Bone marrow (tissue), 2 donors: Measurements from ENCODE around the gene TRIM42.

Experiments used
- DNase-seq, 2 donors: peaks; one replicate each; lab custom pipeline; 2025; lab: John Stamatoyannopoulos, UW

Gene TRIM42

DNA sequence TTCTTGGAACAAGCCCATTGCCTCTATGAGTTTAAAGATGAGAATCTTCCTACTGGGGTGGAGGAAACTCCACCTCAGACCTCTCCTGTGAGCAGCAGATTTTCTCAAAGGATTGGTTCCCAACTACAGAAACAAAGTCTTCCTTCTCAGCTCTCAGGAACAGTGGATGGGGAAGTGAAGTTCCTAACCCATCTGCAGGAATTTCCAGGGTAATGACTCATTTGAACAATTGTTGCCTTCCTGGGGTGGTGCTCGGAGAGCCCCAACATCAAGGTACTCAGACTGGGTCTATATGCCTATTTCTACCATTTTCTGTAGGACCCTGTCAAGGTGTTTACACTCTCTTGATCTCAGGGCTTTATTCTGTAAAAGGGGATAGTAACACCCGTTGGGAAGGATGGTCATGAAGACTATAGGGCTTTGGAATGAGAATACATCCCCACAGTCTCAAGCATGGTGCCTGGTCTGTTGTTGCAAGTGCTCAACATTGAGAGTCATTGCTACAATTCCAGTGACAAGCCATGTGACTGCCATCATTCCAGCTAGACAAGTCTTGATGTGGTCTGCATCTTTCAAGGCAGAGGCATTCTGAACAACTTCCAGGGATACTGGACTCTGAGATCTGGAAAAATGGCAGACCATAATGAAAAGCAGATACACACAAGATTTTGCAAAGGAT lies 33.0 kb downstream of the TRIM42 start:
- no peak for DNase-seq

DNA sequence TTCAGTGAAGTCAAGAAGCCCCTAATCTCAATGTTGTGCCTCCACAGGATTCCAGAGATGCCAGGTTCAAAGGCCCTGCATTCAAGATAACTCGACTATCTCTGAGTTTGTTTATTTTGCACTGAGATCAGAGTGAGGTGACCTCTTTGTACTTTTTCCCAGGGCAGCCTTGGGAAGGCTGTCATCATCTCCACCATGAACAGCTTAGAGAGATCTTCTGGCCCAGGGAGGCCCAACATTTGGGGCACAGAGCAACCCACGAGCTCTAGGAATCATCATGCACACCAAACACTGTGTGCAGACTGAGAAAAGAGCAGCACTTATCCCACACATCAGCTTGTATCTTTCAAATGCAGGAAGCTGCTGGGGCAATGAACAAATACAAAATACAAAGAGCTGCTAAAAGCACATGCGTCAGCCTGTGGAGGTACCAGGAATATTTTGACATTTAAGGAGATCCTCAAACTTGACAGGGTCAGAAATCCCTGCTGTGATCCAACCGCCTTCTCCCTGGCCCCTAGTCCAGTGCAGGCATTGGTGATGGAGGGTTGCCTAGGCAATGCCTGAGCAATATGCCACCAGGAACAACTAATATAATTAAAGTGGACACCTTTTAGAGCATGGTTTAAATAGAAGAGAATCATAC lies 33.6 kb downstream of the TRIM42 start:
- DNase-seq = no peak

- no peak for DNase-seq
Observed at GRCh38 chr3:140712301-140712700, 34.4 kb downstream of the TRIM42 start.

DNA sequence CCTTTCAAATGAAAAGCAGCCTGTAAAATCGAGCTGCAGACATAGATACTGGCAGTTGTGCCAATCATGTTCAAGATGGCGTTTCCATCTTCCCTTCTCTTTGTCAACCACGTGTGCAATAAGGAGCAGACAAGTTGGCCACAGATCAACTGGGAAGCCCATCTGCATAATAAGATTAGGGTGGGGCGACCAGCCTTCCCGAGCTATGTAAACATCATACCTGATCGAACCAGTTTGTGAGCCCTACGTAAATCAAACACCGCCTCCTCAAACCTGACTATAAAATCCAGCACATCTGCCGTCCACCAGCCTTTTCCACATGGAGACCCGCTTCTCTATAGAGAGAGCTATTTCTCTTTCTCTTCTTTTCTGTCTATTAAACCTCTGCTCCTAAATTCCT lies 37.2 kb downstream of the TRIM42 start:
- DNase-seq = no peak

- no peak for DNase-seq
Observed at GRCh38 chr3:140717921-140718320, 40.1 kb downstream of the TRIM42 start.

DNA sequence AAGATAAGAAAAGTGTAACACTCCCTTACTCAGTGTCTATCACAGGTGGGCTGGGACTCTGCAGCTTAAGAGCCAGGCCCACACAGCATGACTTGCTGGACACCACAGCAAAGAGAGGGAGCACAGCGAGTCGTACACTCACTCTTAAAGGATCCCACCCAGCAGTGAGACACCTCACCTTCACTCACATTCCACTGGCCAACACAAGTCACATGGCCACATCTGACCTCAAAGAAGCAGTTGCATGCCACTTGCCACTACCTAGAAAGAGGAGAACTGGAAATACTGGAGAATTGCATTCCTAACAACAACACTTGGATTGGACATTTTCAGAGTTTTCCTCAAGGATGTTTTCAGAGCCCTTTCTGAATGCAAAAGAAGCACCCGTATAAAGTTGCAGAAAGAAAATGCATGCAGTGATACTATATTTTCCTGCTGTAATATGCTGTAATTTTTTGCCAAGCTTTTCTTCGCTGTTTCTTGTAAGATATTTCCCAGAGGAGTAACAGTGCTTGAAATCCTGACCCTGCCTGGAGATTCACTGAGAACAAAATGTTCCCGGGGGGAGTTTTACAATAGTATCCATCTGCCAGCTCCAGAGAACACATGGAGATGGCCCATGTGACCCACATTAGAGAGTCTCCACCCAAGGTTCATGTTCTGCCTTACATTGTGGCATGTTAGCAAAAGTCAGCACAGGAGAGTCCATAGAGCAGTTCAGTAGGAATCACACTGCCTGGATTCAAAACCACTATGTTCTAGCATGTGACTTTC lies 42.2 kb downstream of the TRIM42 start:
- DNase-seq = no peak

DNA sequence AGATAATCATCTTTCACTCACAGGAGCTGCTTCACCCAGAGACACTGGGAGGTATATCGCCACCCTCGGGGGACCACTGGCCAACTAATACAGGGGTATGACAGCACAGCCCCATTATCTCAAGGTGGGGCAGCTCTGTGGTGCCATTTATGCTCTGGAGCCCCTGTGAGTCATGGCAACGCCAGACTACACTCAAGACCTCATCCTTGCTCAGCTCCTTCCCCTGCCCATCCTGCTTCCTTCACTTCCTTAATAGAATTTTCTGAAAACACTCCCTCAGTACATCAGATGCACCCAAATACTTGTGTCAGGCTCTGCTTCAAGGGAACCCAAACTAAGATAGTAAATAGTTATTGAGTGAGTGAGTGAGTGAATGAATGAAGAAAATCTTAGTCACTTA lies 45.7 kb downstream of the TRIM42 start:
- no peak for DNase-seq

GRCh38 chr3:140724856-140725812 lies 47.3 kb downstream of the TRIM42 start:
- no peak for DNase-seq

- DNase-seq = no peak
Observed at GRCh38 chr3:140726066-140726465, 48.2 kb downstream of the TRIM42 start.

DNA sequence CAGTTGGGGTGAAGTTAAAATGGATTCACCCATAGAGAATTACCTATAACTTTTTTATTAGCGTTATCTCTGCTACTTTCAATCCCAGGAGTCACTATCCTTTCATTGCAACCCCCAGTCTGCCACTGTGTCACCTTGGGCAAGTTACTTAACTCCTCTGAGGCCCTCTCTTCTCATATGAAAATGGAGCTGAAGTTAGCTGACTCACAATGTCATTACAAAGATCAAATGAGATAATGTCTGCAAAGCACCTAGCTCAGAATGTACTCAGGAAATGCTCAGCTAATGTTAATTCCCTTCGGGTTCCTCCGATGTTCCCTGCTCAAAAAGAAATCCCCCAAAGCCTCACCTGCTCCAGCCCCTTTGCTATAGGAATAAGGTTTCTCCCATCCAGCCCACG lies 50.0 kb downstream of the TRIM42 start:
- DNase-seq = no peak

- DNase-seq = no peak
Observed at GRCh38 chr3:140731440-140732119, 53.7 kb downstream of the TRIM42 start.

- DNase-seq = no peak
Observed at GRCh38 chr3:140733623-140734022, 55.8 kb downstream of the TRIM42 start.

DNA sequence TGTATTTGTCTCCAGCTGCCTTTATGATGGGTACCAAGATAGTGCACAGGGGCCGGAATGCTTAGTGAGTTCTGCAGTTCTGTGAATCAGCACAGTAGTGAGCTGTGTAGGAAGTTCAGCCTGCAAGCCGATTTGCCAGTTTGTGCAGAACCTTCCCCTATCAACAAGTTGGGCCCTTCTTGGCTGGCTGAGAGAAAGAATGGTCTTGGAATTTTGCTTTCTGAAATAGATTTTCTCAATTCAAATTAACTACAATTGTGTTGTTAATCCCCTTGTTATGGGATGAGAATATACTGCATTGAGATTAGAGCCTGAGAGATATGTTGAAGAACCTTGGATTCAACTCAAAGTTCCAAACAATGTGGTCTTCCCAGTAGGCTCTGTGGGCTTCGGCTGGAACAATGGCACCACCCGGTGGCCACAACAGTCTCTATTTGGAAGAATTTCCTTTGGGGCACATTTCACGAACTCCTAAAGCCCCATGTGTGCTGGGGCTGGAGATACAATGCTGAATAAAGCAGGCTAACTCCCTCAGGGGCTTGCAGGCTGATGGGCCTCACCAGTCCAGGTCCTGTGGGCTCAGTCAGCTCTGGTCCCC lies 59.1 kb downstream of the TRIM42 start:
- DNase-seq = no peak

- DNase-seq = no peak
Observed at GRCh38 chr3:140742116-140742515, 64.3 kb downstream of the TRIM42 start.

DNA sequence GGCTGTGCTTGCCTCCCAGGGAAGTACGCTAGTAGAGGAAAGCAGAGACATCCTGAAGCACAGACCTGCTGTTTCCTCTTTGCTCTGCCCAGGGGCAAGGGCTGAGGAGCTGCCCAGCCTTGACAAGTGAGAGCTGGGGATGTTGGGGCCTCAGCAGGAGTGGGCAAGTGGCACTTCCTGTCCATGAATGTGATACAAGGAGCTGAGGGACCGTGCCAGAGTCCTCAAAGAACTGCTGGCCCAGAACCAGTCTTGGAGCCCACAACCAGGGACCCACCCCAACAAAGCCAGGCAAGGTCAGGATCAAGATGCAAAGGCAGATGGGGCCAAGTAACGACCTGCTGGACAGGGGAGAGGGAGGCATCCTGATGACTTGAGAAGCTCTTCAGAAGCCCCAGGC lies 70.3 kb downstream of the TRIM42 start:
- DNase-seq = no peak

- no peak for DNase-seq
Observed at GRCh38 chr3:140748903-140749302, 71.0 kb downstream of the TRIM42 start.
